Measurements from ENCODE around the gene STAT5B.
"Not testable (repeated sequence)": the region's sequence is repeated elsewhere in the genome, so short reads cannot be mapped to it uniquely, and the experiment has no call there.

STAT5B gene

GRCh38 chr17:42230225-42230624 lies 46.0 kb downstream of the STAT5B start:
- no peak for DNase-seq

DNA sequence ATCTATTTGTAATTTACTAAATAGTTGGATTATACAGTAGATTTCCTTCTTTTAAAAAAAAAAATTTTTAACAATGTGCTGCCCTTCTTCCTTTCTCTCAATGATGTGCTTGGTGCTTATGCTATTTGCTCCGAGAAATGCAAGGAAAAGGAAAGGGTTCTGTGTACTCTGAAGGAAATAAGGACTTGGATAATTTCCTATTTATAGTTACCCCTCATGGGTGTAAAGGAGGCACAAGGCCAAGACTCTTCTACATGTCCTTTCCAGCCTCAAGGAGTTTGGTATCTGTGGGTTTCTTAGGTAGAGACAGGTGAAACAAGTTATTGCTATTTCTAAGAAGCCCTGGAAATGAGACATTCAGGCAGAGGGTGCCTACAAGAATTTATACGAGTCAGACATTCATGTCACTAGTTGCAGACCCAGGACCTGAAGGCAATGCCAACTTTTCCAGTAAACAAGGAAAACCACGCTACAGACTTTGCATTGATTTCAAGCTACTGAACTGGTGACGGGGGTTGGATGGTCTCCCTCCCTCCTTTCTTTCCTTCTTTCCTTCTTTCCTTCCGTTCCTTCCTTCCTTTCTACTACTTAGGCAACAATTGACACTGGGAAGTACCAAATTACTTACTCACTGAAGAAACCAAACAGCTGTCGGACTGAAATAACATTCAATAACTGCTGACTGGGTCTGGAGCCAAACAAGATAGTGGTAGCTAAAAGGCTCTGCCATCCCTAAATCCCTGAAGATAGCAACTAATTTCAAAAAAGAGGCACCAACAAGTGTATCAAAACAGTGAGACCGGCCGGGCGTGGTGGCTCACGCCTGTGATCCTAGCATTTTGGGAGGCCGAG lies 48.1 kb downstream of the STAT5B start:
- no peak for DNase-seq

GRCh38 chr17:42225646-42226045 lies 50.5 kb downstream of the STAT5B start:
- no peak for DNase-seq

DNA sequence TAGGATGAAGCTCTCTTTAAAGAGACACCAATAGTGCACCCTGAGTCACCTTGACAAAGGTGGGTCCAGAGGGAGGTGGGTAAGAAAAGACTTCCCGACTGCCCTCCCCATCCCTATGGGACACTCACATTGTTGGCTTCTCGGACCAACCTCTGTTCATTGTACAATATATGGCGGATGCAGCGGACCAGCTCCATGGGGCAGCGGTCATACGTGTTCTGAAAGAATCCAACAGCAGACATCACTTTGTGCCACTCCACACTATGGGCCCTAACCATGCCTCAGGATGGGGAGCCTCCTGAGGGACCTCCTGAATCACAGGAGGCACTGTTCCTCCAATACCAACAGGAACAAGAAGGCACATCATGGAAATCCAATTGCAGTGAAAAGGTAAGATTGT lies 51.5 kb downstream of the STAT5B start:
- peak; percentile 53 for DNase-seq

DNA sequence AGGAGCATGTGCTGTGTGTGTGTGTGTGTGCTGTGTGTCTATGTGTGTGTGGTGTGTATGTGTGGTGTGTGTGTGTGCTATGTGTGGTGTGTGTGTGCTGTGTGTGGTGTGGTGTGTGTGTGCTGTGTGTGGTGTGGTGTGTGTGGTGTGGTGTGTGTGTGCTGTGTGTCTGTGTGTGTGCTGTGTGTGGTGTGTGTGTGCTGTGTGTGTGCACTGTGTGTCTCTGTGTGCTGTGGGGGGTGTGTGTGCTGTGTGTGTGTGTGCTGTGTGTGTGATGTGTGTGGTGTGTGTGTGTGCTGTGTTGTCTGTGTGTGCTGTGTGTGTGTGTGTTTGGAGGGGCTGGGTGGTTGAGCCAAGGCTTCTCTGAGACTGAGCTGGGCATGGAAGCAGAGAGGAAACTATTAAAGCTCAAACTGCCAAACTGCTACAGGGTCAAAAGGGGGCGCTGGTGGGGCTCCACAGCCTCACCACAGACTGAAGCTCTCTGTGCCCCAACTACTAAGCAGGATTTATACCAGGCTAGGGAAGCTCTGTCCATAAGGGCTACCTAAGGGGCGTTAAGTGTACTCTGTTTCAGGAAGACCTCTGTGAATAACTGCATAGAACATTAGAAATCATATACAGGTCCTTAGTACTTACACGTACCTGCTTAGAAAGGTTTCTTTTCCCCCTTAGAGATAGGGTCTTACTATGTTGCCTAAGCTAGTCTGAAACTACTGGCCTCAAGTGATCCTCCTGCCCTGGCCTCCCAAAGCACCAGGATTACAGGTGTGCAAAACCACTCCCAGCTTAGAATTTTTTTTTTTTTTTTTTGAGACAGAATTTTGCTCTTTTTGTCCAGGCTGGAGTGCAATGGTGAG lies 54.1 kb downstream of the STAT5B start:
- DNase-seq = peak; percentile 81

DNA sequence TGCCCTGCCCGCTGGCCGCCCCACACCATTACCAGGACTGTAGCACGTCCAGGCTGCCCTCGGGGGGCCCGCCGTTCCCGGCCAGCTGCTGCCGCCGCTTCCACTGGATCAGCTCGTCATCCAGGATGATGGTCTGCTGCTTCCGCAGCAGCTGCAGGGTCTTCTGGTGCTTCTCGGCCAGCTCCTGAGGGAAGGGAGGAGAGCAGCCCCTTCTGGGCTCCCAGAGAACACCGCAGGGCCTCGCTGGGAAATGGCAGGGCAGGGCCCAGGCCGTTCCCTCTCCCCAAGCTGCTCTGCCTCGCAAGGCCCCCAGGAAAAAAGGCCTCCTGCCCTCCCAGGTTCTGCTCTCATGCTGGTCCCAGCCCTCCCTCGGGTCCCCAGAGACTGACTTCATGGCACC lies 56.9 kb downstream of the STAT5B start:
- not testable (repeated sequence) for DNase-seq

DNA sequence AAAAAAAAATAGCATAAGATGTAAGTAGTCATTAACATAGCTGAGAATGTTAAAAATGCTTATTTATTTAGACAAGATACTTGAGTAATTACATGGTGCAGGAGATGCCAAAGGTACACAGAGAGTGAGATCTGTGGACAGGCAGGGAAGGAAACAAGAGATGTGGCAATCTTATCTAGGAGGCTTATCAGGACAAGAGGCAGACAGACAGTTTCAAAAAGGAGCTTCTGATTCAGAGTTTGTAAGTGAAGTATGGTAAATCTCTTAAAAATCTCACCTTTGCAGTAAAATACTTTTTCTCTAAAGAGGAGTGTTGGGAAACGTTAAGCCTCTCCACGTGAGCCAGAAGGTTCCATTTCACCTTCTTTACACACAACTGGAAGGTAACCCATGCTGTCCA lies 62.0 kb downstream of the STAT5B start:
- no peak for DNase-seq

GRCh38 chr17:42212382-42212781 lies 63.8 kb downstream of the STAT5B start:
- no peak for DNase-seq

GRCh38 chr17:42211921-42212341 lies 64.3 kb downstream of the STAT5B start:
- not testable (repeated sequence) for DNase-seq

DNA sequence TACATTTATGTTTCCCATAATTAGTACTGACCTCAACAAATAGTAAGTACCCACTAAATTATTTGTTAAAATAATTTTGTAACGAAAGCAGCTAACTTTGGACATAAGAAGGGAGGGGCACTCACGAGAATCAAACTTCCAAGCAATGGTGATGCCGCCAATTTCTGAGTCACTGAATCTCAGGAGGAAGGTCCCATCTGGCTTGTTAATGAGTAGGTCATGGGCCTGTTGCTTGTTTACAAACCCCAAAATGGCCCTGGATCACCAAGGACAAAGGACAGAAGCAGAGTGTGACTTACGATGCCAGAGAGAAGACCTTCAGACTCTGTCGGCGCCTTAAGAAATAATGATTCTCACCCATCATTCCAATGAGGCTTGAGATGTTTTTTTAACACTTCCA lies 66.1 kb downstream of the STAT5B start:
- DNase-seq = no peak

DNA sequence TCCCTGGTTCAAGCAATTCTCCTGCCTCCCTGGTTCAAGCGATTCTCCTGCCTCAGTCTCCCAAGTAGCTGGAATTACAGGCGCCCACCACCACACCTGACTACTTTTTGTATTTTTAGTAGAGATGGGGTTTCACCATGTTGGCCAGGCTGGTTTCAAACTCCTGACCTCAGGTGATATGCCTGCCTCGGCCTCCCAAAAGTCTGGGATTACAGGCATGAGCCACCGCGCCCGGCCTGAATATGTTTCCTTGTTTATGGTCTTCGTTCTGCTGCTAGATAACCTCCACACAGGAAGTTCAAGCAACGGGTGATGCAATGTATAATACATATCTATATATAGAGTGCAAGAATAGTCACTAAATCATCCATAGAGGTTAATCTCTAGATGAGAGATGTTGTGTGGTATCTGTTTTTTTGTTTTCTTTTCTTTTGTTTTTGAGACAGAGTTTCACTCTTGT lies 70.0 kb downstream of the STAT5B start:
- not testable (repeated sequence) for DNase-seq

DNA sequence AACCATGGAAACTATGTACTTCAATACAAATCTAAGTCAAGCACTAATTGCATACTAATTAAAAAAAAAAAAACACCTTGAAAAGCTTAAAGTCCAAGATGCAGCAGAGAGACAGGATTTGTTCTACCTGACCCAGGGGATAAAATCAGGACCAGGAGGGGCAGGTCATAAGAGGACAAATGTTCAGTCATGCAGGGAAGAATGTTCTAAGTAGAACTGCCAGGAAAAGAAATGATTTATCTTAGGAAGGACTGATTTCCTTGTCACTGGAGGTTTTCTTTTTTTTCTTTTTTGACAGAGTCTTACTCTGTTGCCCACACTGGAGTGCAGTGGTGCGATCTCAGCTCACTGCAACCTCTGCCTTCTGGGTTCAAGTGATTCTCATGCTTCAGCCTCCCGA lies 72.8 kb downstream of the STAT5B start:
- DNase-seq = no peak

DNA sequence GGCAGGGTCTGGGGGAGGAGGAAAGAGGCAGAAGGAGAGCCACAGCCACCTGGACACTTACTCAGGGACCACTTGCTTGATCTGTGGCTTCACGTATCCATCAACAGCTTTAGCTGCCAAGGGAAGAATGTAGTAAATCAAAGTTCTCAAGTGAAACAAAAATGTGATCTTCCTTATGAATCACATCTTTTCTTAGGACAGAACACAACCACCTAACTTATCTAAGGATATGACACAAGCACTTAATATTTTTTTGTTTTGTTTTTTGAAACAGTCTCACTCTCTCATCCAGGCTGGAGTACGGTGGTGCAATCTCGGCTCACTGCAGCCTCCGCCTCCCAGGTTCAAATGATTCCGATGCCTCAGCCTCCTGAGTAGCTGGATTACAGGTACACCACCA lies 73.5 kb downstream of the STAT5B start:
- DNase-seq = no peak

- no peak for DNase-seq
Measured at GRCh38 chr17:42202159-42202558, 74.0 kb downstream of the STAT5B start.

DNA sequence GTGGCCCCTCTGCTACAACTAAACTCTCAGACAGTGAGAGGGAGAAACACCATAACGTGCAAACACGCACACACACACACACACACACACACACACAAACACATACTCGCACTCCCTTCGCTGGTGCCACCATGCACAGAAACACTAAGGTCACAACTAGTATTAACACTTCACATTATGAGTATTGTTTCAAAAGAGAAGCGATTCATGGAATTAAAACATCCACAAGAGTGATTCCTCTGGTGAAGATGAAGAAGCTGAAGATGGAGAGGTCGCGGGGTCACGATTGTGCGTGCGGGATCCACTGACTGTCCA lies 74.8 kb downstream of the STAT5B start:
- no peak for DNase-seq

DNA sequence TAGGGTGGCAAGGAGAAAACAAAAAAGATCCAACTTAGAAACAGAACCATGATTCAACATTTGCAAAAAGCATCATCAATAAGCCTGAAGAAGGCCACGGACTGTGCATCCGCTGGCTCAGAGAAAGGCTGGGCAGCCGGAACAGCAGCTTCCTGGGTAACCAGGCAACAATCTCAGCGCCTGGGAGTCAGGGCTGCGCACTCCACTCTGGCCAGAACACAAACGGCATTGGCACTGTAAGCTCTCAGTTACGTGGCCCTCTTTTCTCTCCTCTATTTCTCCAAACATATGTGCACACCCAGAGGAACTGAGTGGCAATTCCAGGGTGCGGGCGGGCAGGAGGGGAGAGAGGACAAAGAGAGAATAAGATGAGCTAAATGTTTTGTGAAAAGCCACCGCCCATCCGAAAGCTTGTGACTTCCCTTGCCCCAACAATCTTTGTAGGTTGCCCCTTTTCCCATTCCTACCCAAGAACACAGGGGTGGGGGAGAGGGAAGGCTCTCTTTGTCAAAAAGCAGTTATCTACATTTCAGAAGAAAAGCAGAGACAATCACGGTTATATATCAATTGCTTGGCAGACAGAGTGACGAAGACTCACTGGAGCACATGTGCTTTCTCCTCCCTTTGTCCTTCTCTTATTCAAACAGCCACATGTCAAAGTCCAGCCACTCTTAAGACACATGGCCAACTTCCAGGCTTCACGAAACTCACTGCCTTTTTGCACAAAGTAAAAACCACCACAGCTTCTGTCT lies 75.3 kb downstream of the STAT5B start:
- DNase-seq = no peak

- DNase-seq = no peak
Measured at GRCh38 chr17:42199416-42200011, 76.7 kb downstream of the STAT5B start.

- DNase-seq = no peak
Measured at GRCh38 chr17:42198897-42199296, 77.3 kb downstream of the STAT5B start.

DNA sequence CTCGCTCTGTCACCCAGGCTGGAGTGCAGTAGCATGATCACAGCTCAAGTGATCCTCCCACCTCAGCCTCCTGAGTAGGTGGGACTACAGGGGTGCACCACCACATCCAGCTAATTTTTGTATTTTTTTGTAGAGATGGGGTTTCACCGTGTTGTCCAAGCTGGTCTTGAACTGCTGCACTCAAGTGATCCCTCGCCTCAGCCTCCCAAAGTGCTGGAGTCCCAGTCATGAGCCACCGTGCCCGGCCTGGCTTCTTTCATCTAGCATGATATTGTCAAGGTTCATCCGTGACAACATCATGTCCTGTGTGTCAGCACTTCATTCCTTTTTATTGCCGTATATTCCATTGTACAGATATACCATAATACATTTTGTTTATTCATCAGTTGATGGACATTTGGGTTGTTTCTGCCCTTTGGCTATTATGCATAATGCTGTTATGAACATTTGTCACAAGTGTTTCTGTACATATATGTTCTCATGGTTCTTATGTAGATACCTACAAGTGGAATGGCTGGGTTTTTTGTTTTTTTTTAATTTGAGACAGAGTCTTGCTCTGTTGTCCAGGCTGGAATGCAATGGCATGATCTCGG lies 78.5 kb downstream of the STAT5B start:
- no peak for DNase-seq

GRCh38 chr17:42193969-42194899 lies 82.0 kb downstream of the STAT5B start, which contains the start of gene GHDC:
GHDC (minus strand) TSS chr17:42194494; CDS start chr17:42193581, 913 bp downstream.
- DNase-seq = peak; percentile 93
